DOHH2 (cell line): ENCODE results near the gene TTC23.

Experiments used
- H3F3A ChIP-seq: fragments of 200-600 bp; sonication (generic), shearing (Covaris generic); 2 replicates; pipeline ENCODE4 v1.6.0; 2016; ENCODE audit warnings: antibody characterized with exemption, mild to moderate bottlenecking; ENCODE audit not compliant: control insufficient read depth, insufficient read depth
- H3K27ac ChIP-seq: fragments of 200-600 bp; sonication (generic); 2 replicates; pipeline ENCODE4 v1.5.1; 2014; ENCODE audit warnings: low read depth, mild to moderate bottlenecking, low read length, moderate library complexity
- H3K27me3 ChIP-seq: fragments of 200-600 bp; sonication (generic); 2 replicates; pipeline ENCODE4 v1.6.1; 2014; ENCODE audit warnings: mild to moderate bottlenecking, low read length, mixed read lengths; ENCODE audit not compliant: control insufficient read depth
- H3K36me3 ChIP-seq: fragments of 200-600 bp; sonication (generic); 2 replicates; pipeline ENCODE4 v1.6.1; 2014; ENCODE audit warnings: mild to moderate bottlenecking, low read length, moderate library complexity, mixed read lengths; ENCODE audit not compliant: control insufficient read depth
- H3K4me1 ChIP-seq: fragments of 200-600 bp; sonication (generic); 2 replicates; pipeline ENCODE4 v1.6.1; 2014; ENCODE audit warnings: mild to moderate bottlenecking, low read length, mixed read lengths; ENCODE audit not compliant: control insufficient read depth
- H3K4me2 ChIP-seq: fragments of 200-600 bp; sonication (generic); 2 replicates; pipeline ENCODE4 v1.6.0; 2014; ENCODE audit warnings: mild to moderate bottlenecking, low read length, moderate library complexity
- H3K4me3 ChIP-seq: fragments of 200-600 bp; sonication (generic); 2 replicates; pipeline ENCODE4 v1.5.1; 2014; ENCODE audit warnings: mild to moderate bottlenecking, low read length, mixed read lengths
- H3K79me2 ChIP-seq: fragments of 200-600 bp; sonication (generic); 2 replicates; pipeline ENCODE4 v1.6.1; 2014; ENCODE audit warnings: mild to moderate bottlenecking, low read length, mixed read lengths; ENCODE audit not compliant: control insufficient read depth
- H3K9me2 ChIP-seq: fragments of 200-600 bp; sonication (generic); replicated peaks from 2 replicates; pipeline ENCODE4 v1.6.1; 2014; ENCODE audit warnings: mild to moderate bottlenecking, low read length, mixed read lengths; ENCODE audit not compliant: control insufficient read depth
- H3K9me3 ChIP-seq: fragments of 200-600 bp; sonication (generic); 2 replicates; pipeline ENCODE4 v1.6.1; 2014; ENCODE audit warnings: antibody characterized with exemption, low read length, mixed read lengths; ENCODE audit not compliant: control insufficient read depth, insufficient read depth
- H4K20me1 ChIP-seq: fragments of 200-600 bp; sonication (generic); 2 replicates; pipeline ENCODE4 v1.6.0; 2014; ENCODE audit warnings: low read depth, mild to moderate bottlenecking, antibody characterized with exemption, low read length, moderate library complexity; ENCODE audit not compliant: control insufficient read depth, insufficient read depth
- CTCF ChIP-seq: fragments of 200-600 bp; sonication (generic); IDR thresholded peaks from one replicate; pipeline ENCODE4 v1.5.1; 2014; ENCODE audit warnings: antibody characterized with exemption, mild to moderate bottlenecking, low read depth, low read length; ENCODE audit not compliant: poor library complexity, severe bottlenecking
- EZH2phosphoT487 ChIP-seq: fragments of 200-600 bp; sonication (generic); IDR thresholded peaks from 2 replicates; pipeline ENCODE4 v1.6.1; 2017; ENCODE audit warnings: borderline replicate concordance, mild to moderate bottlenecking, antibody characterized with exemption, low read length, moderate library complexity, mixed read lengths

The TTC23 gene

DNA sequence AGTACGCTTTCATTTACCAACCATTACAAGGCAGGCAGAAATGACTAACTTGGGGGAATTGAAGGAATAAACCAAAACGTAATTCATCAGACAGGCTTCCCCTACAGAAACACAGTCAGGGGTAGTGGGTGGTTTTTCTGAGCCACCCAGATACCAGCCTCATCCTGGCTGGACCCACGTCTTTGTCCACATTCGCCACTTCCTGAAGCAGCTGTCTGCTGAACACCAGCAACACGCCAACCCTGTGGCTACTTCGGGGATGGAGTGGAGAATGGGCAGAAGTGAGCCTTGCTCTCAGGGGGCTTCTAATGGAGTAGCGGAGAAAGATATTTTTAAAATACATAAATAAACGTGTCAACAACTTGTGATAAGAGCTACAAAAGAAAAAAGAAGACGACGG, 104.4 kb downstream of the TTC23 start:
- H3K27me3 ChIP-seq = no peaks in the 10 kb centered on the region
- no peaks in the 10 kb centered on the region for H3F3A ChIP-seq
- no peaks in the 10 kb centered on the region for H3K9me2 ChIP-seq
- no peak for TF ChIP-seq CTCF
- no peak for TF ChIP-seq EZH2phosphoT487
- no peaks in the 10 kb centered on the region for H3K9me3 ChIP-seq
- no peaks in the 10 kb centered on the region for H3K4me1 ChIP-seq
- H3K27ac ChIP-seq = no peak overlapping the region
- H3K4me2 ChIP-seq = no peak overlapping the region
- no peaks in the 10 kb centered on the region for H4K20me1 ChIP-seq
- H3K36me3 ChIP-seq = no peaks in the 10 kb centered on the region
- H3K4me3 ChIP-seq = no peak overlapping the region
- no peaks in the 10 kb centered on the region for H3K79me2 ChIP-seq

DNA sequence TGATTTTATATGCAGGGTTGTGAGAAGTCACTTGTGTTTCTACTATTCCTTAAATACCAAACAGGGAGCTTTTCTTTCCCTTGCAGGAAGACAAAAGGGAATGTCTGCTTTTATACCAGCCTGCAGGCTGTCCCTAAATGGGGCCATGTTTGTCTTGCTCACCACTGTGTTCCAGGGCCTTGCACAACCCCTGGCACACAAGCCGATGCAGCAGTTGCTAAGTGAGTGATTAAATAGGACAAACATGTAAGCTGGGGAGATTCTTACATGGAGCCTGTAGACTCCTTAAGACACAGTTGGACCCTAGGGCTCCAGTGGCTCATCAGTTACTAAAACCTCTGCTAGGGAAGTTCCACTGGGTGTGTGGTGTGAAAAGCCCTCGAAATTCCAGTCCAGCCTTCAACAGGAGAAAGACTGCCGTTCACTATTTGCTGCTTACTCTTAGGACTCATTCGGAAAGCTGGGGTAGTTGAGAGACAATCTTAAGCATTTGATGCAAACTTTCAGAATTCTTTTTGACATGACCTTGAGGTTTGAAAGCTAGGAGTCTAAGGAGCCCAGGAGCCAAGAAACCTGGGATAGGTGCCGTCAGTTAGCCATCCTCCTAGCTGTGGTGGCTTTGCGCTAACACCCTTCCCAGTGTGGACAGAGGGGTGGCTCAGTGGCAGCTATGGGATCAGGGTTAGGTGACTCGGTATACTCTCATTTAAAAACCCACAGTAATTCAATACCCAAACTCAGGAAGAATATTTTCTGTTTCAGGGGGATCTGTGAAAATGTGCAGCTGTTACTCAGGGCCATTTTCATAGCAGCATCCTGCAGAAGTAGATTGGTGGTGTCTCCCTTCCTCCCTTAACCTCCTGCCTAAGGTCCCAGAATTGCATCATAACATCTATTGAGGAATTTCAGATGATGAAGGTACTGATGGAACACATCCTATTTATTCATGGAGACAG, 105.4 kb downstream of the TTC23 start:
- H3K9me3 ChIP-seq = no peaks in the 10 kb centered on the region
- no peaks in the 10 kb centered on the region for H3K79me2 ChIP-seq
- H3K4me2 ChIP-seq = no peak overlapping the region
- H3K27ac ChIP-seq = no peak overlapping the region
- no peaks in the 10 kb centered on the region for H3K27me3 ChIP-seq
- H3K36me3 ChIP-seq = no peaks in the 10 kb centered on the region
- H3K4me1 ChIP-seq = no peaks in the 10 kb centered on the region
- H3K4me3 ChIP-seq = no peak overlapping the region
- H3K9me2 ChIP-seq = no peaks in the 10 kb centered on the region
- no peaks in the 10 kb centered on the region for H4K20me1 ChIP-seq
- H3F3A ChIP-seq = no peaks in the 10 kb centered on the region
- no peak for TF ChIP-seq EZH2phosphoT487

DNA sequence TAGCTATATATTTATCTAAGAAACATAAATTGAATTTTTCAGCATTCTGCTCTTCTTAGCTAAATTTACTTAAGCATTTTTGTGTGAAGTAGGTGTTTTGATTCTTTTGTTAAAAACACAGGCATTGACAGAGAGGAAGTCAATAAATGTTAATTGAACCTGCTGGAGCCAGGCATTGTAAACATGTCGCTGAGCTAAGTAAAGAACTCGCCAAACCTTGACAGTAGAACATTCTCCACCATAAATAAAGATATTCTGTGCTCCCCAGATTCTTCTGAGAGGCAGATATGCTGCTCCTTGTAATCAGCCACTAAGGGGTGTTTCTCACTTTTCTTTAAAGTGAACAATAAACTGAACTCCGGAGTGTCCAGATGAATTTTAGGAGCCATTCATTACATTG, 106.1 kb downstream of the TTC23 start:
- Histone ChIP-seq H3K9me2 (no peaks in the 10 kb centered on the region), H3K4me3 (no peak overlapping the region), H3K9me3 (no peaks in the 10 kb centered on the region), H3K79me2 (no peaks in the 10 kb centered on the region), H3K36me3 (no peaks in the 10 kb centered on the region), H3K4me1 (no peaks in the 10 kb centered on the region), H3K4me2 (no peak overlapping the region), H4K20me1 (no peaks in the 10 kb centered on the region), H3F3A (no peaks in the 10 kb centered on the region), H3K27ac (no peak overlapping the region), H3K27me3 (no peaks in the 10 kb centered on the region)
- TF ChIP-seq EZH2phosphoT487 = no peak
- no peak for TF ChIP-seq CTCF

- Histone ChIP-seq H3K4me3 (no peak overlapping the region), H3K79me2 (no peaks in the 10 kb centered on the region), H3K36me3 (no peaks in the 10 kb centered on the region), H3K9me2 (no peaks in the 10 kb centered on the region), H4K20me1 (no peaks in the 10 kb centered on the region), H3K9me3 (no peaks in the 10 kb centered on the region), H3K27ac (no peak overlapping the region), H3K27me3 (no peaks in the 10 kb centered on the region), H3F3A (no peaks in the 10 kb centered on the region), H3K4me1 (no peaks in the 10 kb centered on the region), H3K4me2 (no peak overlapping the region)
- TF ChIP-seq CTCF (no peak), EZH2phosphoT487 (no peak)
Measured at GRCh38 chr15:99142562-99142961, 106.8 kb downstream of the TTC23 start.
